Posterior vena cava (tissue), 2 donors: ENCODE results near the gene MAML2. TPM values are rescaled to one million over a fixed set of nuclear protein-coding genes. Genes with fewer than 3 reads are reported as not detected.

Experiments used
- DNase-seq: peaks from one replicate; pipeline ENCODE4 v3.0.0-alpha.2; 2020; ENCODE audit warnings: low spot score
- intact Hi-C, 2 donors: fragments of 100-400 bp; cut with DNase I; formaldehyde crosslinking; loops; one replicate each; pipeline versions ENCODE4 v1.14.1 to v1.14.2; 2022 to 2023
- total RNA-seq, 2 donors: library from RNA; stranded (reverse); fragmentation: NEBNext Ultra II Directional; extraction: Animal tissue kit (Norgen Biotek cat#: 25700); gene quantifications; one replicate each; pipeline ENCODE4 v1.2.1, GENCODE V29; 2021
- donor health status: DM: yes; HTN: yes; CAD: no.
- donor health status: DM: yes; HTN: yes; CAD: no.

Gene MAML2
- total RNA-seq, 2 donors from 2014 or later = 13.1 to 16.2 TPM

DNA sequence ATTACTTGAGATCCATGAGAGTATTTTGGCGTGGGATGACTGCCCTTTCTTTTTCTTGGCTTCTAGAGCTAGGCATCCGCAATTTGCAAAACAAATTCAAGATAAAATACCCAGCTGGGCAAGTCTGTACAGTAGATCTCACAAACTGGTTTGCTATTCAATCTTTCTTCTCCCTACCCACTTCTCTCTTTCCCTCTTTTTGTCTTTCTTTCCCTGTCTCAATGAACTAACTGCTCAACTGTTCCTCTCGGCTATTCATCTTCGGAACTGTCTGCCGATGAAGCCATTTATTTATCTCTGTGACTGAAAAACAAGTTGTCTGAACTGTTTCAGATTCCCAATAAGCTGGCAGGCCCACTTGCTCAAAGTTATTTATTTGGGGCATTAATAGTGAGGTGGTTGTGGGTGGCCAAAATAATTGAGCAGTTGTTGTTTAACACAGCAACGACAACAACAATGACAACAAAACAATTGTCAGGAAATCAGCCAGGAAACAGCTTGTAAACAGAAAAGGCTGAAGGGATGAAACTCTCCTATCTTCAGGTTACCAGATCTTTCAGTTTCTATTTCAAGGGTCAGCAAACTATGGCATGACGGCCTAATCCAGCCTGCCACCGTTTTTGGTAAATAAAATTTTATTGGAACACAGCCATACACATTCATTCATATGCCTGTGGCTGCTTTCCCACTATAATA, 343.1 kb downstream of the MAML2 start:
- intact Hi-C loops = loop anchor here in 1 of 2 donors (10.0 kb wide), 1 partner anchor 55 kb away; no protein-coding TSS in a partner anchor
- no peak for DNase-seq

GRCh38 chr11:95996621-95997235, 346.3 kb downstream of the MAML2 start:
- intact Hi-C loops = no loop called here
- DNase-seq = no peak

DNA sequence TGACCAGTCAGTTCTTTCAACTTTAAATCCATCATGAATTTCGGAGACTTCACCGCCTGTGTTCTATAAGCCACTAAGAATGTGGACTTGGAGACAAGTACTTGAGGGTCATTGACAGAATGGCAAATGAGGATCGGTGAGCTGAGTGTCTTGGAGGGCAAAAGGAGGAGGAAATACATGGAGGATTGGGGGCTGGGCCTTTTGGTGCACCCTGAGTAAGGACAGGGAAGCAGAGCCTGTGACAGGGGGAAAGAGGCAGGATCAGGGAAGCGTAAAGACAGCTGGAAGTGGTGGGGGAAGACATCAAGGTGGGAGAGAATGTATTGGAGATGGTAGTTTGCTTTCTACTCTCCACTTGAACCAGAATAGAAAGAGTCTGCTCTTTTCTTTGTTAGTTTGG, 348.7 kb downstream of the MAML2 start:
- DNase-seq = no peak
- intact Hi-C loops = no loop called here

- DNase-seq = no peak
- intact Hi-C loops = no loop called here
These were observed 349.3 kb downstream of the MAML2 start for GRCh38 chr11:95993438-95994298.

DNA sequence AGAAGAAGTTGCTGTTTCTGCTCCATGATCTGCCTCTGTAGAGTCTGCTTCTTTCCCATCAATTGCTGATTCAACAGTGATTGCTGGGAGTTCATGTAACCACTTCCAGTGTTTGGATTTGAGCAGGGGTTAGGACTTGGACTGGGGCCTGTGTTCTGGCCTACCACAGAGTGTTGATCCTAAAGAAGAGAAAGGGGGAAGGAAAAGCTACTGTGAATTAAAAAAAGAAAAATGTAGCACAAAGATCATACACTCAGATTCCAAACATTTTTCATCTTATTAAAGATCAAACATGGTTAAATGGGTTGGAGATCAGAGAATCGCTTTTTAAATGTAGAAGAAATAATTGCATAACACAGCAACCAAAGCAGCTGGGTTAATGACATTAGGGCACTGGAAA, 351.4 kb downstream of the MAML2 start:
- DNase-seq = no peak
- intact Hi-C loops = no loop called here

GRCh38 chr11:95991101-95991500, 351.9 kb downstream of the MAML2 start:
- intact Hi-C loops = no loop called here
- DNase-seq = no peak

GRCh38 chr11:95989780-95990179, 353.2 kb downstream of the MAML2 start:
- intact Hi-C loops = no loop called here
- no peak for DNase-seq

- intact Hi-C loops = no loop called here
- no peak for DNase-seq
These were observed 353.9 kb downstream of the MAML2 start for GRCh38 chr11:95989076-95989605.

DNA sequence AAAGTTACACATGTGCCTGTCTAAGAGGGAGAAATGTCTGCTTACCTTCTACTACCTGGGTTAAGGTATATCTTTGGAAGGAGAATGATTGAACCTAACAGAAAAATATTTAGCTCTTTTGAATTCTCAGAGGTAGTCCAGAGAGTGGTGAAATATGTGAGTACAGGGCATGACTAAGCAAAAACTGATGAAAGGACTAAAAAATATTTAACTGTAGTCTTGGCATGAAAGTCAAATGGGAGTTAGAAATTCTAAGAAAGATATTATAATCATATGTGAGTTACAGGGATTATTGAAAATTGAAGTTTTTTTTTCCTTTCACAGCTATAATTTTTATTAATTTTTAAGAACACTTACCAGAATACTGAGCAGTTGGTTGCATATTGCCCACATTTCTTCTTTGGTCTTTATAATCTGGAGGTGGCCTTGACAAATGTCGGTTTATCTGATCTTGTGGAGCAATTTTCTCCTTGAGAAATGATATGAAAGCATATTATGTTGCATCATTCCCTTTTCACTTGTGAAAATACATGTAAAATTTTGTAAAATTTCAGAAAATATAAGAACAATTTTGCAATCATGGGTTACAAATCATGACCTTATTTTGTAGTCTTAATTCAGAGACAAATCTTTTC, 357.7 kb downstream of the MAML2 start:
- intact Hi-C loops = no loop called here
- no peak for DNase-seq

DNA sequence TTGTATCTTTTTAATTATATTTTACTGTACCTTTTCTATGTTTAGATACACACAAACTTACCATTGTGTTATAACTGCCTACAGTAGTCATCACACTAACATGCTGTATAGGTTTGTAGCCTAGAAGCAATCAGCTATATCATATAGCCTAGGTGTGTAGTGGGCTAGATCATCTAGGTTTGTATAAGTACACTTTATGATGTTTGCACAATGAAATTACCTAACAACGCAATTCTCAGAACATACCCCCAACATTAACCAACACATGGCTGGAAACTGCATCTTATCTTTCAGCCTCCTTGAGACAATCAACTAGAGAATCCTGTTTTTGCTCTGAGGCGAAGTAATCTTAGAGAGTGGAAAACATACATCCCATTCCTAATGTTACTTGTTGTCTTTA, 358.9 kb downstream of the MAML2 start:
- intact Hi-C loops = no loop called here
- DNase-seq = no peak

- DNase-seq = no peak
- intact Hi-C loops = no loop called here
These were observed 365.3 kb downstream of the MAML2 start for GRCh38 chr11:95977534-95978174.

DNA sequence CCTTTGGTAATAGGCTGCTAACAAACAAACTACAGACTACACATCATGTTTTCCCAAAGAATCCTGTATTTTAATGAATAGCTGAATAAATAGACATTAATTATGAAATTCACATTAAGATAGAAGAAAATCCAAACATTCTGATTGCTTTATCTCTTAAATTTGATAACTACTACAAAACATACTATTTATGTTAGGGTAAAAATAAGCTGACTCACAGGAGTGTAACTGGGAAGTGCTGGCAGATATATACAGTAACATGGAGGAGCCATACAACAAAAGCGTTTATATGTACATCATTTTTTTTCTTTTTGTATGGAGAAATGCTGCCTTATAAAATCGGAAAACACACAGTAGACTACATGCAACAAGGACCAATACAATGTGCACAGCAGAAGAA, 366.4 kb downstream of the MAML2 start:
- DNase-seq = no peak
- intact Hi-C loops = no loop called here

DNA sequence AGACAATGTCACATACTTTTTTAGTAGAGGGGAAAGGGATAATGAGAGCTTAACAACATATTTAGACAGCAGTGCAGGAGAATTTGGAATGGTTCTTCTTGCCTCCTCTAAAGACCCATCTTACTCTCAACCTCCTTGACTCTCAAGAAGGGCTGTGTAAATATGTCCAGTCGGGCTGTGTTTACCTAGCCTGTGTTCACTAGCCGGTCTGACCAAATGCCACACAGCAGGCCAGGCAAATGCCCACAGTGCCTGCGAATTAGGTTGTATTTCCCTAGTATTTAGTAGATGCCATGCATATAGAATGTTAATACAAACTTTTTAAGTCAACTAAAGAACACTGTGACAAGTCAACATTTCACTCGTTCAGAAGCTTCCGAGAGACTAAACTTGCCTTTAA, 367.7 kb downstream of the MAML2 start:
- no peak for DNase-seq
- intact Hi-C loops = no loop called here

- intact Hi-C loops = no loop called here
- no peak for DNase-seq
These were observed 370.9 kb downstream of the MAML2 start for GRCh38 chr11:95972060-95972459.

- intact Hi-C loops = no loop called here
These were observed 374.4 kb downstream of the MAML2 start for GRCh38 chr11:95968585-95968984.

DNA sequence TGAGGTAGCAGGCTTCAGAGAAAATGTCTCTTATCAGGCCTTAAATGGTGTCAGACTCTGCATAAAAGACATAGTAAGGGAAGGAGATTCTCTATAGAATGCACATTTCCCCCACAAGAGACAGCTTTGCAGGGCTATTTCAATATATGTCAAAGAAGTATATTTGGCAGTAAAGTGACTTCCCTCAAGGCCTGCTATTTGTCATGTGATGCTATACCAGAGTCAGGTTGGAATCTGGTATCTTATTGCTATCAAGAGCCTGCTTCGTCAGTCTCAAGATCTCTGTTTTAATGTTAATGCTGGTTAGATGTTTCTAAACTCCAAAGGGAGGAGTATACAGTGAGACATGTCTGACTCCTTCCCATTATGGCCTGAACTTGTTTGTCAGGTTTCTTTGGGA, 378.7 kb downstream of the MAML2 start:
- intact Hi-C loops = no loop called here
- no peak for DNase-seq

More at GRCh38 chr11:95968585-95968984, 374.4 kb downstream of the MAML2 start:
- no peak for DNase-seq

DNA sequence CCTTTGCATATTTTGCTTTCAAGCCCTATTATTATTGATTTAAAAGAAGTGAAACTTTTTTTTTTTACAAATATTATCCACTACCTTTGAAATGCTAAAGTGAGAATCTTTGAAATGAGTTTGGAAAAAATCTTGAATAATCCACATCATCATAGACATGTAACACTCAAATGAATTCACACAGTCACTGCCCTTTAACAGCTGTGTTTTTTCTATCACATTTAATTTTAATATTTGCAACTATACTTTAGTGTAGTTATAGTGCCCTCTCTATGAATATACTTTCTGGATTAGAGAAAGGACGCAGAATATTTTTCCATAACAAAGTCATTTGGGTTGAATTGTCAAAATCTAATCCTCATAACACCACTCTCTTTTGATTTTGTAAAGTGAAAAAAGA, 381.2 kb downstream of the MAML2 start:
- DNase-seq = no peak
- intact Hi-C loops = no loop called here

GRCh38 chr11:95950905-95951304, 392.1 kb downstream of the MAML2 start:
- intact Hi-C loops = no loop called here
- no peak for DNase-seq

GRCh38 chr11:95948637-95949036, 394.4 kb downstream of the MAML2 start:
- intact Hi-C loops = no loop called here
- no peak for DNase-seq
